HG02763 (cell line): Measurements from ENCODE around the gene MMP28.
"Not testable (repeated sequence)": the region's sequence is repeated elsewhere in the genome, so short reads cannot be mapped to it uniquely, and the experiment has no call there.

Source experiments
- ATAC-seq: cut with Tn5 transposase; IDR thresholded peaks from one replicate; pipeline ENCODE4 v1.9.1; 2021; ENCODE audit warnings: mild to moderate bottlenecking, moderate library complexity; ENCODE audit not compliant: unreplicated experiment

MMP28 gene

DNA sequence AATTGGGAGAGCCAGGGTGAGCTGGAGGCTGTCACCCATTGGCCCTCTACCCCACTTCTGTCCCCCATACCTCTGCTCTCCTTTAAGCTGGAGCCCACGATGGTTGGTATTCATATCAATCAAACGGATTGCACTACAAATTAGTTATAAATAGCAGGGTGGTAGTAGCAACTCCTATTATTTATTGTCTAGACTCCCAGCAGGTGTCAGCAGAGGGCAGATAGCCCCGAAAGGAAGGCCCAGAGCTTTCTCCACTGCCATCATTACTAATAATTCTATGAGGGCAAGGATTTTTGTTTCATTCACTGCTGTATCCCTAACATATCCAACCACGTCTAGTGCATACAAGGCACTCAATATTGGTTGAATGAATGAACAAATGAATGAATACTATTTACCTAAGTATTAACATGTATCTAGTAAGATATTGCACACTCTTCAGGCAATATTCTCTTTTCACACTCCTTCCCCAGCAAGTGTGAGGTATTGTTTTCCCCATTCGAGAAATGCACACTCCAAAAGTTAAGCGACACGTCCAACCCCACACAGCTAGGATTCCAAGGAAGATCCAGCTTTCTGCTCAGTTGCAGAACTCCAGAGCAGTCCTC is 28.4 kb downstream of the MMP28 start:
- ATAC-seq: no peak

DNA sequence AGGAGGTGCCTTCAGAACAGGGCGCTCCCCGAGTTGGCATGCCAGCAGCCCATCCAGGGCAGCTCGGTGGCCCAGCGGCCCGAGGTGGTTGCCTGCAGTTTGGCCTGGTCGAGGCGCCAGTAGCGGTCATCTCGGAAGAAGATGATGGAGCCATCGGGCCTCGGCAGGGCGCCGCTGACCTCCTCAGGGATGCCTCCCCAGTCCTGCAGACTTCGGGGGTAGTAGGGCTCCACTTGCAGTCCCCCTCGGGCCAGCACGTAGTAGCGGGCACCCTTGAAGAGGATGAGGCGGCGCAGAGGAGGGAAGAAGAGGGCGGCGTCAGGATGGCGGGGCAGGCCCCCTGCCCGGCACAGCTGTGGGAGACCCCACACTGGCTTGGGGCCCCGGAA is 29.0 kb downstream of the MMP28 start:
- ATAC-seq: no peak

DNA sequence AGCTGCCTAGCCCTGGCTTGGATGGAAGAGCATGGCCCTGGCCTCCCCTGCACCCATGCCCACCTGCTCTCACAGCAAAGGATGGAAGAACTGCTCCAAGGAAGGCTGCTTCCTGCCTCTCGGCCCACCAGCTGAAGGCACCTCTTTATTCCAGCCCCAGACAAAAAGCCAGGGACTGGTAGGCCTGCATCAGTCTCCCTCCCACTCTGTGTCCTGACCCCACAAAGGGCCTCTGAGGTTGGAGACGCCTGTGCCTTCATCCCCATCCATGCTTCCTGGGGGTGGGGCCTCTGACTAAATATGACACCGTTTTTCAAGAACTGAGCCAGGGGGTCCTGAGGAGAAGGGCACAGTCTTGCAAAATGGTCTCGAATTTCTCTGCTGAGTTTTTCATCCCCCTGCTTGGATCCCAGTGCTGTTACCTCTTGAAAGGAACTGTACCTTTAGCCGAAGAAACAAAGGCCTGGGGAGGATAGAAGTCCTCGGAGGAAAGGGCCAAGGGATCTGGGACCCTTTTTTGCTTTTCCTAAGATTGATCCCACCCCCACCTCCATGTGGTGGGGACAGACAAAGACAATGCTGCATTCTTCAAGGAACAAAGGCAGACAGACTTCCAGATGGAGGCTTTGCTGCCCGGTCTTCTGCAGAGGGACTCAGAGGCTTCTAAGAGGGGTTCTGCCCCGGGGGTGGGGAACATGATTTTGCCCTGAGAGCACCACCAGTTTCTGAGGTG is 29.5 kb downstream of the MMP28 start:
- no peak for ATAC-seq

DNA sequence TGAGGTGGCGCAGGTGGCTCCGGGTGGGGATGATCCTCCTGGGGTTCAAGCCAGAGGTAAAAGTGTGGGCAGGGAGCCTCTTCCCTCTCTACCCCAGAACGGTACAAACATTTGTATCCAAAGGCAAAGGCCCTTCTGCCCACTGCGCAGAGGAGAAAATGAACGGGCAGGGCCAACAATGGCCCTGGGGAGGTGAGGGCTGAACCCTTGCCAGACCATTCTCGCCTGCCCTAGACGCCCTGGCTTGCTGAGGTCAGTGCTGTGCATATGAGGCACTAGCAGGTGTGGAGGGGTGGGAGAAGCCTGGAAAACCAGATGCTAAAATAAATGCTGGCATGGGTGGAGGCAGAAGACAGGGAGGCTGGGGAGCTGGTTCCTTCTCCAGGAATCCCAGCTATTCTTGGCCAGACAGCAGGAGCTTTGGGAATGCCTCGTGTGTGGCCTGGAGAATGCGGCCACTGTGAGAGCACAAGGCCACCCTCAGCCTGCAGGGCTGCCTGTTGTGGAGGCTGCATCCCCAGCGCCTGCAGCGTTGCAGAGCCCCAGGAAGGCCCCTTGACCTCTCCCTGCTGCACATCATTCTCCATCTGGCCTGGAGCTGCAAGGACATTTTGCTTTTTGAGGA is 30.2 kb downstream of the MMP28 start:
- ATAC-seq: no peak

DNA sequence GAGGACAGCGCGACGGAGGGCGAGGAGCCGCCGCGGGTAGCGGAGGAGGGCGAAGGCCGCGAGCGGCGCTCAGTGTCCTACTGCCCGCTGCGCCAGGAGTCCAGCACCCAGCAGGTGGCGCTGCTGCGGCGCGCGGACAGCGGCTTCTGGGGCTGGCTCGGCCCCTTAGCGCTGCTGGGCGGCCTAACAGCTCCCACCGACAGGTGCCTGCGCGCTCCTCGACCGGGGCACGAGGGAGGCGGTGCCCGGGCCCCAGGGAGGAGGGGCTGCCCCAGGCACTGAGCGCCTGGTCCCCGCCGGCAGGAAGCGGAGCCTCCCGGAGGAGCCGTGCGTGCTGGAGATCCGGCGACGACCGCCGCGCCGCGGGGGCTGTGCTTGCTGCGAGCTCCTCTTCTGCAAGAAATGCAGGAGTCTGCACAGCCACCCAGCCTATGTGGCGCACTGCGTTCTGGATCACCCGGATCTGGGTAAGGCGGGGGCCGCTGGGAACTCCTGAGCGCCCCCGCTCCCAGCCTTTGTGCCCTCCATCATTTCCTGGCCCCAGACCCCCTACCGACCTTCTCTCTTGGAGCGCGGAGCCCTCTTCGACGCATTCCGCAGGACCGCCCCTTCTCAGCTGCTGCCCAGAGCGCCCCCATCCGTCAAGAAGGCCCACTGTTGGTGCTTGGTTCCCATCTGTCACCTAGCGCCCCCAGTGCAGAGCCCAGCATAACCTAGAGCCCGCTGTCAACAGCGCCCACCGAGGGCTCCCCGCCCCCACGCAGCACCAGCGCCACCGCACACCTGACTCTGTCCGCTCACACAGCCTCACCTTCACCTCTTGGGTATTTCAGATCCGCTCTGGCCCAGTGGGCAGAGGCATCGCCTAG is 31.1 kb downstream of the MMP28 start:
- ATAC-seq: peak; percentile 89

DNA sequence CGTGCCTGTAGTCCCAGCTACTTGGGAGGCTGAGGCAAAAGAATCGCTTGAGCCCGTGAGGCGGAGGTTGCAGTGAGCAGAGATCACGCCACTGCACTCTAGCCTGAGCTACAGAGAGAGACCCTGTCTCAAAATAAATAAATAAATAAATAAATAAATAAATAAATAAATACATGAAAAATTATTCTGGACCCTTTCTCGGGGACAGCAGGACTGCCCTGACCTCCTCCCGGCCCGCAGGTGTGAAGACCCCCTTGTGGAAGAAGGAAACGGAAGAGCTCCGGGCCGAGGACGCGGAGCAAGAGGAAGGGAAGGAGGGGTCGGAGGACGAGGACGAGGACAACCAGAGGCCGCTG is 31.7 kb downstream of the MMP28 start:
- ATAC-seq: no peak

DNA sequence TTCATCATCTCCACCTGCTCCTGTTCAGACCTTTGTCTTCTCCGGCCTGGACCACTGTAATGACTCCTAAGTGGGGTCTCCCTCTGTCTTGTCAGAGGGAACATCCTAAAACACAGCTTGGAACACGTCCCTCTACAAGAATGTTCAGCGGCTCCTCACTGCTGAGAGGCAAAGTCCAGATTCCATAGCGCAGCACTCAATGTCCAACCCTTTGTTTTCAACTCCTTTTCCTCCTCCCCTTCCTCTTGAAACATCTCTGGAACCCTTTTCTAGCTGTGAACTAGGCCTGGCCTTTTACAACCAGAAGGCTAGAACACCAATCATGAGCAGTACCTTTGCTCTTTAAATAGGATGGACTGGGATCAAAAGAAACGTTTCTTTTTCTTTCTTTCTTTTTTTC is 33.8 kb downstream of the MMP28 start:
- no peak for ATAC-seq

DNA sequence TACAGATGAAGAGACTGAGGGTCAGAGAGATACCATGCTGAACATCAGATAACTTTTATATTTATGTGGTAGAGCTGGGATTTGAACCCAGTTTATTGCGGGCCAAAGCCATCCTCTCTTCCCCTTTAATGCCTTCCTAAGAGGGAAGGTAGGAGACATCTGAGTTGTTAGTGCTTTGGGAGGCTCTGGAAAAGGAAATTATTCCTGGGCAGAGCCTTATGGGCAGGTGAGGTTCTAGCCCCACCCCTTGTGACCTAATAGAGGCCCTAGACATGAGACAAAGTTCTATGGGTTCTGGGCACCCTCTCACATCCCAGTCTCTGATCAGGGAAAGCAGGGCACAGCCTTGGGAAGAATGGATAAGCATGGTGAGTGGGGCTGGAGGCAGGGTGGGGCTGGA is 34.9 kb downstream of the MMP28 start, which contains the start of gene C17orf50:
TSS of gene C17orf50 (plus strand) at position 301 of the 400 bp plus-strand sequence. CDS start at position 356, 55 bp downstream.
- no peak for ATAC-seq

DNA sequence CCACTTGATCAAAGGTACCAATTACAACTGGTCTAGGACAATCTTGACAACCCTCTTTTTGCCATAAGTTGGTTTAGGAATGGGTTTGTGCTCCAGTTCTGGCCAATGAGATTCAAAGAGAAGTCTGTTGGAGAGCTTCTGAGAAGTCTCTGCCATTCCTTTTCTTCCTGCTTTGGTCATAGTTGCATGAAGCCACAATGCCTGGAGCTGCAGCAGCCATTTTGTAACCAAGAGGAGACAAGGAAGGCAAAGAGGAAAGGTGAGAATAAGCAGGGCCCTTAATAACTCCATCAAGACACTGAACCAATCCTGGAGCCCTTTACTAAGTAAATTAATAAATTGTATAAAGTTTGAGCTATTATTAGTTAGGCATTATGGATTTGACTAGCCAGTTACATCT is 38.2 kb downstream of the MMP28 start:
- ATAC-seq: no peak

DNA sequence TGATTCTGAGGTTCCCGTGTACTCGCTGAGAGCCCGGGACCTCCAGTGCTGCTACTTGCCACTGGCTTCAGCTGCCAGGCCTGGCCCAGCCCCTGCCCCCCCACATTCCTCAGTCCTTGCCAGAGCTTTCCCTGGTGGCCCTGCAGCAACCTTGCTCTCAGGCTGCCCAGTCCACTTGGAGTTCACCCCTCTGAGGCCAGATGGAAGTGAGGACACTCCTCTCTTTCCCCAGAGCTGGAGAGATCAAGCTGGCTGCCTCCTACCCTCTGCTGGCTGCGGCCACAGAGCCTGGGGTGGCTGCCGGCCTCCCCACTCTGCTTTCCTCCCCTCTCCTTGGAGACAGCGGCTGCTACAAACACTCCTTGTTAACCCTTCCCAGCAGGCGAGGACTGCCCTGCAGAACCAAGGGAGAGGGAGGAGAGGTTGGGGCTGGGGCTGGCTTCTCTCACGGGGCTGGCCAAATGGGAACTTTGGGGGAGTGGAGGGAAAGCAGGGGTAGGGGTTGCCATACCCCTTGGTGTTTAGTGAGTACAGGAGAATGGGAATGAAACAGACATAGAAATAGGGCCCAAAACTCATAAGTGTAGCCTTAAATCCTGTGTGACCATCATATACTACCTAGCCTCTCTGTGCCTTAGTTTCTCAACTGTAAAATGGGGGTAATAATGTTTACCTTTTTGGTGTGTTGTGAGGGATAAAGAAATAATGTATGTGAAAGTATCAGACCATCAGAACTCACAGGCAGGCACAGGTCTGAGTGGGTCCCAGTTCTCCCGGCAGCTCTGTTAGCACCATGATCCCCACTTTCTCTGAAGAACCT is 42.3 kb downstream of the MMP28 start, which contains the start of gene GAS2L2:
TSS of gene GAS2L2 (minus strand) at position 295 of the 820 bp plus-strand sequence. CDS start 389 bp downstream, outside the sequence.
- no peak for ATAC-seq

DNA sequence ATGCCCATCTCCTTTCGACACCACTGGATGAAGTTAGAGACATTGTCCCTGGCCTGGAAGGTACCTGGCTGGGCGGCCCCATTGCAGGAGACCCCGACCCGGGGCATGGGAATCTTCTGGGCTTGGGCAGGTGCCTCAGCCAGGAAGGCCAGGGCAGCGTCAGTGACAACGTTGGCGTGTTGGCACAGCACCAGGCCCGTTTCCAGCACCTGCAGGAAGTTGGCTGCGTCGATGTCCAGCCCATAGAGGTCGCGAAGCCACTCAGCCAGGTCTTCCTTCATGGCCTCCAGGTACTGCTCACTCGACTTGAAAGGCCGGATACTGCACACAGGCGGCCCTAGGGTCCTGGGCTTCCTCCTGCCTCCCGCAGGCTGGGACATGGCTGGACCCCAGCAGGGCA is 43.0 kb downstream of the MMP28 start:
- ATAC-seq: no peak

DNA sequence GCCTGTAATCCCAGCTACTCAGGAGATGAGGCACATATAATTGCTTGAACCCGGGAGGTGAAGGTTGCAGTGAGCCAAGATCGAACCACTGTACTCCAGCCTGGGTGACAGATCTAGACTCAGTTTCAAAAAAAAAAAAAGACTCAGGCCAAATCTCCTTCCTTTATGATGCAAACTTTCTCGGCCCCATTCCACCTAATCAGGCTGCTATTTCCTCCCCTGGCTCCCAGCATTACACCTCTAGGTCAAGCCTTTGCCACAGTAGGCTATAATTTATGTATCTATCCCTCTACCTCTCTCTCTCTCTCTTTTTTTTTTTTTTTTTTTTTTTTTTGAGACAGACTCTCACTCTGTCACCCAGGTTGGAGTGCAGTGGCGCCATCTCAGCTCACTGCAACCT is 43.9 kb downstream of the MMP28 start:
- not testable (repeated sequence) for ATAC-seq

DNA sequence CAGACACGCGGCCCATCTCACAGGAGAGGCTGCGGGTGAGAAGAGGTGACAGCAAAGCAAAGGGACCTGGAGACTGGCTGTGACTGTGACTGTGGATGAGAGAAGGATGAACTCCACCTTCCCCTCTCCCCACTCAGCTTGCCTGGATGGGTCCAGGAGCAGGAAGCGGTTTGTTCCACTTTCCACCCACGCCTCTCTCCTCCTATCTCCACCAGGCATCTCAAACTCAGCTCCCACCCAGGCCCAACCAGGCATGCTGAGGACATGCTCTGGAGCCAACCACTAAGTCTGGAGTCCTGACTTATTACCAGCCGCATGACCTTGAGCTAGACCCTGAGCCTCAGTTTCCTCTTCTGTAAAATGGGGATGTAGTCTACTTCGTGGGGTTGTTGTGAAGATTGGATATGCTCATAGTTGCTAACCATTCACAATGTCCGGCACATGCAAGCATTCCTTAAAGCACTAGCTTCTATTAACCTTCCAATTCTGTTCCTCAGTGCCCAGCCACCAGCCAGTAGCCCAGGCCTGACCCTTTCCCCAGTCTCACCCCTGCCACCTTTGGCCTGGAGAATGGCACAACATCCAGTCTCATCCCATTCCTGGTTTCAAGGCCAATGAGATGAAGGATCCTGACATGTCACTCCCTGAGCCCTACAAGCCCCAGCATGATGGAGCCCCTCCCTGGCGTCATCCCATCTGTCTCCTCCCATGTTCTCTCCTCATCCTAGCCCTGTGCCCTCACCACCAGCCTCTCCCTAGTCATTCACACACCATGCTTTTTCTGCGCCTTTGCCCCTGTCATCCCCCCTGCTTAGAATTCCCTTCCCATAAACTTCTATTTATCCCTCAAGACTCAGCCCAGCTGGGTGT is 44.7 kb downstream of the MMP28 start:
- no peak for ATAC-seq

DNA sequence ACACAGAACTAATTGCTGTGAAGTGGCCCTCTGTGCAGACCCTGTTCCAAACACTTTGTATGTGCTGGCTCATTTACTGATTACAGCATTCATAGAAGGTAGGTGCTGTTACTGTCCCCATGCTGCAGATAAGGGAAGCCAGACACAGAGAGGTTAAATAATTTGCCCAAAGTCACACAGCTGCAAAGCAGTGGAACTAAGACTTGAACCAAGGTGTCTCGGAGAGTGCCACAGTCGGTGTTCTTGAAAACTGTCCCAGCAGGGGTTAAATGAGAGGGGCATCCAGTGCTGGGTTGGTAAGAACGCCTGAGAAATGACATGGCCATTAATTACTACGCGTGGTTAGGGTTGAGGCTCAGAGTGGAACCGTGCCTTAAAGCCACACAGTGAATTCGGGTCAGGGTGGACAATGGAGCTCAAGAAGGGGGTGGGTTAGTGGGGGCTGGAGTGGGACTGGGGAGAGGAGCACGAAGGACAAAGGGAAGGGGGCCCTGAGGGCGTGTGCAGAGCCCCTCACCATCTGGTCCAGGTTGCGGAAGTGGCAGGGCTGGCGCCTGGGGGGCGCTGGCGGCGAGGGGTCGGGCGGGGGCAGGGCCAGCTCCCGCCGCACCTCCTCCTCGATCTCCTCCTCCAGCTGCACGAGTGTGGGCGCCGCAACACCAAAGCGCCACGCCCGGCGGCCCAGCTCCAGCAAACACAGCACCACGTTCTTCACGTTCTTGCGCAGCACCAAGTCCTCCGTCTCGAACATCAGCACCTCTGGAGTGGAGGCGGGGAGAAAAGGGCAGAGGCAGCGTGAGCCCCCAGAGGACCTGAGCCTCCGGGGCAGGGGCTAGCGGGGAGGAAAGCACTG is 45.7 kb downstream of the MMP28 start:
- ATAC-seq: no peak

DNA sequence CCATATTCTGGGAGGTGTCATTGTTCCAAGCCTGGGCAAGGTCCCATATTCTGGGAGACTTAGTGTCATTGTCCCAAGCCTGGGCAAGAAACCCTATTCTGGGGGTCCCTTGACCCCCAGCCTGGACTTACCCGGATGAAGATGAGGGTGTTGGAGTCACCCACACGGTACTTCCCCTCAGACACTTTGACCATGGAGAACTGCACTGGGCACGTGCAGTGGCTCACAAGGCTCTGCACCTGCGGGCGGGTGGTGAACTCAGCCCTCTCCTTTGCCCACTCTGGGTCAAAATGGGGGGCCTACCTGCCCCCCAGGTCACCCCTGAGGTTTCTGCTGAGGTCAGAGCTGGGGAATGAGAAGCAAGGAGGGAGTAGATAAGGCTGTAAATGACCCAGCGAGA is 46.5 kb downstream of the MMP28 start:
- ATAC-seq: no peak

DNA sequence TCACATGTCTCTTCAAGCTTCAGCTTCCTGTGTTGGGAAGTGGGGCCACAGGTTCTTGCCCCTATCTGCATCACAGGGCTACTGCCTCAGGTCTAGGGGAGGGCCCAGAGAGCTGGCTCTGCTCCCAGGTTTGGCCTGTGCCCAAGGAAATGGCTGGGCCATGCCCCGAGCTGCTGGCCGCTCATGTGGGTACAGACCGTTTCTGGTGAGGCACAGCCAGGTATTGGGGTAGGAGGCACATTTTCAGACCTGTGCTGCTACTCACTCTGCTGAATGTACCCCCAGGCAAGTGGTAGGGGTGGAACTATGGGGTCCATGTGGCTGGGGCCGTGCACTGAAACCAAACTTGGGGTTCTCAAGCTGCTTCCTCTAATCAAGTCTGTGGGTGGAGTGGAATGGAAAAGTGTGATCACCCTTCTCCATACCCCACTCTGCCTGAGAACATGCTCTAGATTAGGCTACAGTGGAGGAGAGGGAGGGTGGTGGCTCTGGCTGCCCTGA is 47.0 kb downstream of the MMP28 start:
- no peak for ATAC-seq

DNA sequence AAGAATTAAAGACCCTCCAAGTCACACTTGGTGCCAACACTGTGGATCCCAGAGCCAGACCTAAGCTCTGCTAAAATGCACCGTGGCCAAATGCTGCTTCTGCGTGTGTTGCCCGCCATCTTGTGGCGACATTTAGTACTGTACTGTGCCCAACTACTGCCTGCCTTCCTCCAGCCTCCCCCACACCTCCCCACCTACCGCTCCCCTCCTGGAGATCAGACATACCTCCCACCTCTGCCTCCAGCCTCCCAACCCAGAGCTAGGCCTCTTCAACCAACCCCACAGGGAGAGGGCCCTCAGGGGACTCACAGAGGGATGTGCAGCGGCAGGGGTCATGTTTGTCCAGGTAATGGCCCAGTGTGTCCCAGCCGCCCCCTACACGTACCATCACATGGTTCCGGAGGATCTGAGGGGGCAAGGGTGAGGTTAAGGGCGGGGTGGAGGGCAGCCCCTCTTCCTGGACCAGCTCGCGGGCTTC is 47.9 kb downstream of the MMP28 start:
- no peak for ATAC-seq

DNA sequence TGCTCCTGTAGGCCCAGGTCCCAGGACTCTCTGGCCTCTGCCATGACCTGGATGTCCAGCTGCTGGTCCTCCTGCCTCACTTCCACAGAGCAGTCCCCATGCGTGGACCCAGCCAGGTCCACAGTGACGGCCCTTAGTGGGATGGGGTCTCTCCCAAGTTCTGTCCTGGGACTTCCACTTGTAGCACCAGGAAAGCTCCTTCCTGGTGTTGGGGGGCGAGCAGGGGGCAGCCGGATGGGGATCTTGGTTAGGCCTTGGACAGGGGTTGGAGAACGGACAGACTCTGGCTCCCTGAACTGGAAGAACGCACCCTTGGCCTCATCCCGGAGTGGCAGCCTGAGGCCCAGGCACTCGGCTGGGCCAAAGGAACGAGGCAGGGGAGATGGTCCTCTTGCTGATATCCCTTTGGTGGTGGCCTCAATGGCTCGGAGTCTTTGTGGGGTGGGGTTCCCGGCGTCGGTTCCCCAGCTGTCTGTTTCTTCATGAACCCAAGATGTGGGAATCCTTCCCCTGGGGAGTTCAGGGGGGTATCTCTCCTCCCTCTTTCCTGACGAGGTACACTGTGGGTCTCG is 49.6 kb downstream of the MMP28 start:
- ATAC-seq: no peak
